HG03175 (cell line): Measurements from ENCODE around the gene AACS.
"Not testable (repeated sequence)": the region's sequence is repeated elsewhere in the genome, so short reads cannot be mapped to it uniquely, and the experiment has no call there.

Experiments
- ATAC-seq: cut with Tn5 transposase; IDR thresholded peaks from one replicate; pipeline ENCODE4 v1.9.1; 2021; ENCODE audit warnings: mild to moderate bottlenecking, moderate library complexity; ENCODE audit not compliant: unreplicated experiment

Gene AACS

GRCh38 chr12:125121106-125121505 is 55.9 kb downstream of the AACS start:
- no peak for ATAC-seq

- ATAC-seq = no peak
These were observed 57.4 kb downstream of the AACS start for GRCh38 chr12:125122668-125123067.

GRCh38 chr12:125124320-125124966 is 59.2 kb downstream of the AACS start:
- ATAC-seq = no peak

GRCh38 chr12:125125271-125125670 is 60.0 kb downstream of the AACS start:
- no peak for ATAC-seq

- no peak for ATAC-seq
These were observed 63.4 kb downstream of the AACS start for GRCh38 chr12:125128439-125129178.

- ATAC-seq = no peak
These were observed 63.9 kb downstream of the AACS start for GRCh38 chr12:125129179-125129571.

- ATAC-seq = no peak
These were observed 64.5 kb downstream of the AACS start for GRCh38 chr12:125129591-125130255.

- no peak for ATAC-seq
These were observed 66.7 kb downstream of the AACS start for GRCh38 chr12:125131958-125132357.

GRCh38 chr12:125132698-125133400 is 67.6 kb downstream of the AACS start:
- ATAC-seq = no peak

- no peak for ATAC-seq
These were observed 68.4 kb downstream of the AACS start for GRCh38 chr12:125133616-125134015.

- no peak for ATAC-seq
These were observed 69.3 kb downstream of the AACS start for GRCh38 chr12:125134576-125134975.

- no peak for ATAC-seq
These were observed 70.7 kb downstream of the AACS start for GRCh38 chr12:125135906-125136305.

GRCh38 chr12:125136702-125137101 is 71.5 kb downstream of the AACS start:
- ATAC-seq = no peak

GRCh38 chr12:125137766-125138344 is 72.6 kb downstream of the AACS start:
- ATAC-seq = no peak

- no peak for ATAC-seq
These were observed 75.3 kb downstream of the AACS start for GRCh38 chr12:125140279-125141209.

GRCh38 chr12:125141210-125141573 is 76.0 kb downstream of the AACS start:
- not testable (repeated sequence) for ATAC-seq

- no peak for ATAC-seq
These were observed 77.4 kb downstream of the AACS start for GRCh38 chr12:125142601-125143000.

- no peak for ATAC-seq
These were observed 78.3 kb downstream of the AACS start for GRCh38 chr12:125143491-125143890.

- no peak for ATAC-seq
These were observed 80.0 kb downstream of the AACS start for GRCh38 chr12:125145196-125145595.

GRCh38 chr12:125148316-125148715 is 83.1 kb downstream of the AACS start:
- no peak for ATAC-seq
